ENCODE results near the gene GCFC2. TPM values are rescaled to one million over a fixed set of nuclear protein-coding genes. Genes with fewer than 3 reads are reported as not detected.
"Not testable (repeated sequence)": the region's sequence is repeated elsewhere in the genome, so short reads cannot be mapped to it uniquely, and the experiment has no call there.

GCFC2 gene
- total RNA-seq, 1 donor from 2014 or later: 27.5 TPM

- intact Hi-C loops (cut with micrococcal nuclease): no loop called here
- Mint-ChIP-seq H3K4me3 (no peak overlapping the region), H3K36me3 (ENCODE audit: low read depth) (peaks cover 53% of the 10 kb centered on the region), H3K4me1 (peaks cover 10% of the 10 kb centered on the region), H3K9me3 (no peaks in the 10 kb centered on the region), H3K27me3 (no peaks in the 10 kb centered on the region), H3K27ac (no peak overlapping the region)
- TF ChIP-seq CTCF (IDR thresholded peaks at IDR 0.05): no peak
- ATAC-seq (ENCODE audit: low read depth) (no peak), DNase-seq (no peak)
- ChIA-PET POLR2A (no interaction called here), CTCF (no interaction called here)
Measured at GRCh38 chr2:75680402-75680801, 30.3 kb downstream of the GCFC2 start.

- Mint-ChIP-seq H3K27ac (no peak overlapping the region), H3K9me3 (no peaks in the 10 kb centered on the region), H3K4me3 (no peak overlapping the region), H3K36me3 (ENCODE audit: low read depth) (peaks cover 46% of the 10 kb centered on the region), H3K4me1 (peaks cover 10% of the 10 kb centered on the region), H3K27me3 (no peaks in the 10 kb centered on the region)
- ChIA-PET CTCF (interaction anchor here (2.0 kb wide), 1 partner anchor 11 kb away, joined by 5 read pairs; no protein-coding TSS in a partner anchor), POLR2A (no interaction called here)
- intact Hi-C loops (cut with micrococcal nuclease): no loop called here
- DNase-seq (no peak), ATAC-seq (ENCODE audit: low read depth) (no peak)
- TF ChIP-seq CTCF (IDR thresholded peaks at IDR 0.05): no peak
Measured at GRCh38 chr2:75679556-75679955, 31.2 kb downstream of the GCFC2 start.

- intact Hi-C loops (cut with micrococcal nuclease): loop anchor here (2.0 kb wide), 1 partner anchor 34 kb away; the partner anchor contains the start of gene GCFC2
- no peak overlapping the region for H3K4me3 Mint-ChIP-seq
- CTCF ChIA-PET: interaction anchor here (0.7 to 1.5 kb wide), 7 partner anchors 8 to 477 kb away, joined by 3 to 5 read pairs (median 4); partner anchors contain the start of genes MRPL19 and TACR1
Measured at GRCh38 chr2:75676464-75676863, 34.3 kb downstream of the GCFC2 start.

GRCh38 chr2:75675908-75676307 is 34.8 kb downstream of the GCFC2 start:
- H3K4me1 Mint-ChIP-seq: peaks cover 10% of the 10 kb centered on the region
- POLR2A ChIA-PET: no interaction called here
- no peaks in the 10 kb centered on the region for H3K27me3 Mint-ChIP-seq
- no peak overlapping the region for H3K27ac Mint-ChIP-seq
- H3K4me3 Mint-ChIP-seq: no peak overlapping the region
- H3K36me3 Mint-ChIP-seq (ENCODE audit: low read depth): peaks cover 39% of the 10 kb centered on the region
- DNase-seq (no peak), ATAC-seq (ENCODE audit: low read depth) (no peak)
- intact Hi-C loops (cut with micrococcal nuclease): loop anchor here (2.0 kb wide), 1 partner anchor 35 kb away; the partner anchor contains the start of gene GCFC2
- no peak for TF ChIP-seq CTCF (IDR thresholded peaks at IDR 0.05)
- CTCF ChIA-PET: interaction anchor here (0.7 to 1.5 kb wide), 2 partner anchors 34 to 477 kb away, joined by 4 read pairs; partner anchors contain the start of gene TACR1
- H3K9me3 Mint-ChIP-seq: no peaks in the 10 kb centered on the region

More at GRCh38 chr2:75676464-75676863, 34.3 kb downstream of the GCFC2 start:
- ATAC-seq (ENCODE audit: low read depth): no peak
- POLR2A ChIA-PET: no interaction called here
- TF ChIP-seq CTCF (IDR thresholded peaks at IDR 0.05): no peak
- H3K27me3 Mint-ChIP-seq: no peaks in the 10 kb centered on the region
- H3K4me1 Mint-ChIP-seq: peaks cover 10% of the 10 kb centered on the region
- no peak overlapping the region for H3K27ac Mint-ChIP-seq
- no peak for DNase-seq
- no peaks in the 10 kb centered on the region for H3K9me3 Mint-ChIP-seq
- H3K36me3 Mint-ChIP-seq (ENCODE audit: low read depth): peaks cover 39% of the 10 kb centered on the region

GRCh38 chr2:75675423-75675822 is 35.3 kb downstream of the GCFC2 start:
- H3K27ac Mint-ChIP-seq; intact Hi-C loops (cut with micrococcal nuclease); H3K4me1 Mint-ChIP-seq; H3K27me3 Mint-ChIP-seq; DNase-seq; ATAC-seq (ENCODE audit: low read depth); POLR2A ChIA-PET; H3K4me3 Mint-ChIP-seq; H3K9me3 Mint-ChIP-seq; CTCF ChIA-PET: not testable (repeated sequence)
- peaks cover 39% of the 10 kb centered on the region for H3K36me3 Mint-ChIP-seq (ENCODE audit: low read depth)

GRCh38 chr2:75667884-75668283 is 42.8 kb downstream of the GCFC2 start:
- Mint-ChIP-seq H3K27ac (no peak overlapping the region), H3K4me1 (no peaks in the 10 kb centered on the region), H3K36me3 (ENCODE audit: low read depth) (peaks cover 57% of the 10 kb centered on the region), H3K9me3 (no peaks in the 10 kb centered on the region), H3K27me3 (no peaks in the 10 kb centered on the region), H3K4me3 (no peak overlapping the region)
- ATAC-seq (ENCODE audit: low read depth) (no peak), DNase-seq (no peak)
- ChIA-PET POLR2A (no interaction called here), CTCF (interaction anchor here (0.7 to 1.4 kb wide), 2 partner anchors 10 to 11 kb away, joined by 3 to 5 read pairs; no protein-coding TSS in a partner anchor)
- TF ChIP-seq CTCF (IDR thresholded peaks at IDR 0.05): no peak
- intact Hi-C loops (cut with micrococcal nuclease): no loop called here

Measured in activated B cell treated with CpG ODN at 0.5 μM for 24 hours (primary cell).